ENCODE data around the gene MVB12A. TPM values are rescaled to one million over a fixed set of nuclear protein-coding genes. Genes with fewer than 3 reads are reported as not detected.

Gene MVB12A
- total RNA-seq (10 to 100 TPM; 41.7 to 47.7 TPM), polyA plus RNA-seq (ENCODE audit: insufficient read length in 6 of 6) (10 to 100 TPM; 44.3 to 59.5 (median 47.1) TPM)
- long read RNA-seq, donor 1, transcript MVB12A-201 (9 exons, 2,223 nt): major isoform, 32 of 36 reads
- long read RNA-seq, donor 1, partial matches to known transcripts: 0 of 36 reads
- long read RNA-seq, donor 1, other reads (novel, unspliced or antisense): 0 of 36 reads
- long read RNA-seq, donor 2, transcript MVB12A-201 (9 exons, 2,223 nt): major isoform, 23 of 35 reads
- long read RNA-seq, donor 2, partial matches to known transcripts: 7 of 35 reads
- long read RNA-seq, donor 2, other reads (novel, unspliced or antisense): 0 of 35 reads
- long read RNA-seq, donor 3, transcript MVB12A-201 (9 exons, 2,223 nt): major isoform, 25 of 28 reads
- long read RNA-seq, donor 3, partial matches to known transcripts: 0 of 28 reads
- long read RNA-seq, donor 3, other reads (novel, unspliced or antisense): 0 of 28 reads
- long read RNA-seq, donor 4, transcript MVB12A-201 (9 exons, 2,223 nt): major isoform, 23 of 28 reads
- long read RNA-seq, donor 4, partial matches to known transcripts: 1 of 28 reads
- long read RNA-seq, donor 4, other reads (novel, unspliced or antisense): 2 of 28 reads
- long read RNA-seq, donor 5, transcript MVB12A-201 (9 exons, 2,223 nt): major isoform, 32 of 36 reads
- long read RNA-seq, donor 5, partial matches to known transcripts: 0 of 36 reads
- long read RNA-seq, donor 5, other reads (novel, unspliced or antisense): 0 of 36 reads
- long read RNA-seq, donor 6, transcript MVB12A-201 (9 exons, 2,223 nt): major isoform, 27 of 36 reads
- long read RNA-seq, donor 6, partial matches to known transcripts: 6 of 36 reads
- long read RNA-seq, donor 6, other reads (novel, unspliced or antisense): 0 of 36 reads
- long read RNA-seq, donor 7, transcript MVB12A-201 (9 exons, 2,223 nt): major isoform, 13 of 14 reads
- long read RNA-seq, donor 7, partial matches to known transcripts: 0 of 14 reads
- long read RNA-seq, donor 7, other reads (novel, unspliced or antisense): 0 of 14 reads
- long read RNA-seq, donor 8, transcript MVB12A-201 (9 exons, 2,223 nt): major isoform, 19 of 20 reads
- long read RNA-seq, donor 8, partial matches to known transcripts: 0 of 20 reads
- long read RNA-seq, donor 8, other reads (novel, unspliced or antisense): 0 of 20 reads
- long read RNA-seq, donor 9: 0 reads
- long read RNA-seq, donor 10, transcript MVB12A-201 (9 exons, 2,223 nt): major isoform, 42 of 49 reads
- long read RNA-seq, donor 10, partial matches to known transcripts: 0 of 49 reads
- long read RNA-seq, donor 10, other reads (novel, unspliced or antisense): 3 of 49 reads
- long read RNA-seq, donor 11: 0 reads
- long read RNA-seq, donor 12, transcript MVB12A-201 (9 exons, 2,223 nt): major isoform, 21 of 25 reads
- long read RNA-seq, donor 12, partial matches to known transcripts: 0 of 25 reads
- long read RNA-seq, donor 12, other reads (novel, unspliced or antisense): 0 of 25 reads

DNA sequence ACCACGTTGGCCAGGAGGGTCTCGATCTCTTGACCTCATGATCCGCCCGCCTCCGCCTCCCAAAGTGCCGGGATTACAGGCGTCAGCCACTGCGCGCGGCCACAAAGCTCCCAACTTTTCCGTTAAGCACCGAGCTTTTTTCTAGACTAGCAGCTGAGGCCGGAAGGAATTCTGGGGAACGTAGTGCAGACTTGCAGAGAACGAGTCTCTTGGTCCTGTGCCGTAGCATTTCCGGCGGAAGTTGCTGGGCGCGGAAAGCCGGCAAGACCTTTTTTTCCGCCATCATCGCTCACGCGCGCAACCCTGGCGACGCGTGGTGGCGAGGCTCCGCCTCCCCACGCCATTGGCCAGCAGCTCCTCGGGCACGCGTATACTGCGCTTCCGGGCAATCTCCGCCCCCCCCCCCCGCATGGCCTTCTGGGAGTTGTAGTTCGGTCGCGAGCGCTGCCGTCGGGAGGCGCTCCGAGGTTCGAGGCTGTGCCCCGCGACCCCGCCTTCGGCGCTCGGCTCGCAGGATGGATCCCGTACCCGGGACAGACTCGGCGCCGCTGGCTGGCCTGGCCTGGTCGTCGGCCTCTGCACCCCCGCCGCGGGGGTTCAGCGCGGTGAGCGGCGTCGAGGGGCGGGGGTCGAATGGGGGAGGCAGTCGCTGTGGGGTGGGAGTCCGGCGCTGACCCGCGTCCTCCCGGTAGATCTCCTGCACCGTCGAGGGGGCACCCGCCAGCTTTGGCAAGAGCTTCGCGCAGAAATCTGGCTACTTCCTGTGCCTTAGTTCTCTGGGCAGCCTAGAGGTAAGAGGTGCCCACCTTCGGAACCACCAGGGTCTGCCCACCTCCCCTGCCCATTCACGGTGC lies at the start of gene MVB12A:
Gene MVB12A (plus strand): TSS at position 427 of the 854 bp plus-strand sequence. CDS start 89 bp downstream, at position 516.
- H3K9me3 ChIP-seq: no peaks in the 10 kb centered on the region
- ATAC-seq: peak; percentile 99
- TF ChIP-seq, protein P1, sequence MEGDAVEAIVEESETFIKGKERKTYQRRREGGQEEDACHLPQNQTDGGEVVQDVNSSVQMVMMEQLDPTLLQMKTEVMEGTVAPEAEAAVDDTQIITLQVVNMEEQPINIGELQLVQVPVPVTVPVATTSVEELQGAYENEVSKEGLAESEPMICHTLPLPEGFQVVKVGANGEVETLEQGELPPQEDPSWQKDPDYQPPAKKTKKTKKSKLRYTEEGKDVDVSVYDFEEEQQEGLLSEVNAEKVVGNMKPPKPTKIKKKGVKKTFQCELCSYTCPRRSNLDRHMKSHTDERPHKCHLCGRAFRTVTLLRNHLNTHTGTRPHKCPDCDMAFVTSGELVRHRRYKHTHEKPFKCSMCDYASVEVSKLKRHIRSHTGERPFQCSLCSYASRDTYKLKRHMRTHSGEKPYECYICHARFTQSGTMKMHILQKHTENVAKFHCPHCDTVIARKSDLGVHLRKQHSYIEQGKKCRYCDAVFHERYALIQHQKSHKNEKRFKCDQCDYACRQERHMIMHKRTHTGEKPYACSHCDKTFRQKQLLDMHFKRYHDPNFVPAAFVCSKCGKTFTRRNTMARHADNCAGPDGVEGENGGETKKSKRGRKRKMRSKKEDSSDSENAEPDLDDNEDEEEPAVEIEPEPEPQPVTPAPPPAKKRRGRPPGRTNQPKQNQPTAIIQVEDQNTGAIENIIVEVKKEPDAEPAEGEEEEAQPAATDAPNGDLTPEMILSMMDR (IDR thresholded peaks at IDR 0.05): peak in 1 of 2 donors; percentile 11
- H3K4me1 ChIP-seq: peaks cover 5 to 13% of the 10 kb centered on the region in 2 donors
- intact Hi-C loops (cut with DNase I): no loop called here
- no peaks in the 10 kb centered on the region for H3K27me3 ChIP-seq
- peaks cover 0 to 18% of the 10 kb centered on the region in 2 donors for H3K36me3 ChIP-seq
- H3K27ac ChIP-seq: peak within 1 kb of the TSS; percentile 85 to 87
- H3K4me3 ChIP-seq: peak within 1 kb of the TSS; percentile 79 to 84
- peak; percentile 98 to 100 (median 99) for DNase-seq

DNA sequence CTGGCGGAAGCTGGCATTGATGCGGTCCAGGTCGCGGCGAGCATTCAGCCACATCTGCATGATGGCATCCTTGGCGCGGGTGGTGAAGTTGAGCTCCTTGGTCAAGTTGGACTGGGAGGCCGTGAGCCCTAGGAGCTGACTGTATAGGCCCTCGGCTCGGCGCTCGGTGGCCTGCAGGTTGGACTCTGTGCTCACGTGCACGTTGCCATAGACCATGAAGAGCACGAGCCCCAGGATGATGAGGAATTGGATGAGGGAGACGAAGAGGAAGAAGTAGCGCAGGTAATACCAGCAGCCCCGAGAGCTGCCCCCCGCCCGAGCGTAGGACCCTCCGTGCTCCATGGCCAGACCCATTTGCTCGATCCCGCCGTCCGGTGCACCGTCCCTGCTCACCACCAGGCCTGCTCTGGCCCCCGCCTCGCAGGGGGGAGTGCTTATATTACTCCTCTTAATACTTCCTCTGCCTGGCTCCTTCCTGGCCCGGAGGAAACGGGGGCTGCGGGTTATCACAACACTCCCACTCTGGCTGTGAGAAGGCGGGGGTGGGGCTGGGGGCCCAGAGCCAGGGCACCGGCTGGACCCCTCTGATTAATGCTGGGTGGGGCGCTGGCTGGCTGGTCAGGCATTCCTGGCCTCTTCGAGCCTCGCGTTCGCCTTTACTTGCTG lies 42.8 kb upstream of the MVB12A start, which contains the start of gene PLVAP:
Gene PLVAP (minus strand): TSS at position 408 of the 666 bp plus-strand sequence. CDS start 54 bp downstream, at position 354.
- Histone ChIP-seq H3K27me3 (peaks cover 0 to 19% of the 10 kb centered on the region in 2 donors), H3K9me3 (no peaks in the 10 kb centered on the region), H3K4me3 (peak within 1 kb of the TSS in 1 of 2 donors; percentile 13), H3K4me1 (peaks cover 0 to 24% of the 10 kb centered on the region in 2 donors), H3K36me3 (no peaks in the 10 kb centered on the region), H3K27ac (peak within 1 kb of the TSS in 1 of 2 donors; percentile 37)
- DNase-seq: no peak
- ATAC-seq: peak; percentile 47
- intact Hi-C loops (cut with DNase I): no loop called here
- TF ChIP-seq, protein P1 (IDR thresholded peaks at IDR 0.05): no peak

DNA sequence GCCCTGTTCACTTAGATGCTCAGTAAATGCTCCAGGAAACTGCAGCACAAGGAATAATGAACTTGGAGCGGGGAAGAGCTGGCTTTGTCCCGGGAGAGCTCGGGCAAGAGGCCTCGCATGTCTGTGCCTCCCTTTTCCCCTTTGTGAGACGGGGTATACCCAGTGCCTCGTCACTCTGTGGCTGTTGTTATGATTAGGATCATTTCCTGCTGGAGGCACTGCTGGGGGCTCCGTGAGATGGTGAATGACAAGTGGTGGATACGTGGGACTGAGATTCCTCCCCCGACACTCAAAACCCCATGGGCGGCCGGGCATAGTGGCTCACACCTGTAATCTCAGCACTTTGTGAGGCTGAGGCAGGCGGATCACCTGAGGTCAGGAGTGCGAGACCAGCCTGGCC lies 41.6 kb upstream of the MVB12A start:
- Histone ChIP-seq H3K4me1 (peaks cover 0 to 35% of the 10 kb centered on the region in 2 donors), H3K4me3 (no peak overlapping the region), H3K36me3 (no peaks in the 10 kb centered on the region), H3K27ac (no peak overlapping the region), H3K9me3 (no peaks in the 10 kb centered on the region), H3K27me3 (peaks cover 0 to 19% of the 10 kb centered on the region in 2 donors)
- TF ChIP-seq, protein P1 (IDR thresholded peaks at IDR 0.05): no peak
- intact Hi-C loops (cut with DNase I): no loop called here
- no peak for DNase-seq
- ATAC-seq: no peak

GRCh38 chr19:17379221-17379631 lies 40.6 kb upstream of the MVB12A start:
- TF ChIP-seq, protein P1 (IDR thresholded peaks at IDR 0.05): no peak
- Histone ChIP-seq H3K27ac (no peak overlapping the region), H3K27me3 (peaks cover 0 to 19% of the 10 kb centered on the region in 2 donors), H3K36me3 (no peaks in the 10 kb centered on the region), H3K4me3 (no peak overlapping the region), H3K4me1 (peaks cover 0 to 41% of the 10 kb centered on the region in 2 donors), H3K9me3 (no peaks in the 10 kb centered on the region)
- intact Hi-C loops (cut with DNase I): no loop called here
- ATAC-seq (no peak), DNase-seq (peak in 1 of 4 donors; percentile 40)

Data from left lung (tissue), 14 donors.